GM12878 (cell line): ENCODE results near the gene NCLN. TPM values are rescaled to one million over a fixed set of nuclear protein-coding genes. Genes with fewer than 3 reads are reported as not detected.

Experiments used
- ATF7 ChIP-seq: fragments of 450-650 bp; IDR thresholded peaks from 2 replicates; pipeline ENCODE4 v1.6.1; 2016; ENCODE audit warnings: low read depth, mild to moderate bottlenecking
- BHLHE40 ChIP-seq, 2 experiments: fragments of 450-650 bp in 1 of 2; IDR thresholded peaks; 2 replicates each; pipeline ENCODE4 v1.6.1; 2011 to 2017; ENCODE audit warnings: low read depth in 2 of 2, borderline replicate concordance in 1 of 2, improper control_type of control experiment in 1 of 2, low read length in 1 of 2, mild to moderate bottlenecking in 1 of 2
- CBX3 ChIP-seq: fragments of 200-600 bp; sonication (generic); IDR thresholded peaks from 2 replicates; pipeline ENCODE4 v1.6.1; 2016; ENCODE audit warnings: low read depth, borderline replicate concordance
- CHD4 ChIP-seq: fragments of 200-600 bp; sonication (generic); IDR thresholded peaks from 2 replicates; pipeline ENCODE4 v1.6.1; 2016; ENCODE audit warnings: mild to moderate bottlenecking
- MYC ChIP-seq: IDR thresholded peaks from 2 replicates; pipeline ENCODE4 v1.6.1; 2011; ENCODE audit warnings: mild to moderate bottlenecking, low read length, moderate library complexity, inconsistent platforms; ENCODE audit not compliant: insufficient read depth, insufficient replicate concordance, insufficient read length, severe bottlenecking
- NR2C1 ChIP-seq: fragments of 450-650 bp; IDR thresholded peaks from 2 replicates; pipeline ENCODE4 v1.6.1; 2017; ENCODE audit warnings: antibody characterized with exemption, mild to moderate bottlenecking, moderate library complexity
- NRF1 ChIP-seq: conservative IDR thresholded peaks from 2 replicates; pipeline ENCODE4 v1.6.1; 2011; ENCODE audit warnings: mild to moderate bottlenecking, low read depth, low read length, improper control_type of control experiment
- SMARCA5 ChIP-seq: fragments of 450-650 bp; IDR thresholded peaks from 2 replicates; pipeline ENCODE4 v1.6.1; 2017; ENCODE audit warnings: mild to moderate bottlenecking
- TCF3 ChIP-seq: IDR thresholded peaks from 2 replicates; pipeline ENCODE4 v1.6.1; 2012; ENCODE audit warnings: low read depth, mild to moderate bottlenecking, low read length, borderline replicate concordance; ENCODE audit not compliant: insufficient read depth
- ZBED1 ChIP-seq: IDR thresholded peaks from 2 replicates; pipeline ENCODE4 v1.6.1; 2016; ENCODE audit warnings: borderline replicate concordance
- polyA plus RNA-seq, 11 experiments: library from polyadenylated mRNA; depleted of rRNA in 4 of 11; unstranded in 6 of 11; stranded (reverse) in 5 of 11; fragments of >200 nt; fragmentation: Nextera tagmentation in 4 of 11; fragmentation: Illumina TruSeq in 1 of 11; extraction: Ambion mirVana in 4 of 11; extraction: Trizol in 1 of 11; gene quantifications; 1 replicate in 1 of 11; 2 replicates in 10 of 11; pipeline versions ENCODE4 v1.2.1 to v1.2.3, GENCODE V29; 2011 to 2016; ENCODE audit warnings: inconsistent platforms in 2 of 11, missing spikeins in 2 of 11, low read depth in 1 of 11
- total RNA-seq, 4 experiments: library from RNA; depleted of rRNA in 3 of 4; stranded (reverse); fragments of >200 nt in 3 of 4; fragmentation: Illumina TruSeq in 1 of 4; extraction: Trizol in 1 of 4; gene quantifications; 2 replicates each; pipeline versions ENCODE4 v1.2.1 to v1.2.3, GENCODE V29; 2013 to 2021
- TF ChIP-seq, protein P1 (sequence below): IDR thresholded peaks from 2 replicates; pipeline ENCODE4 v1.6.1; 2011; ENCODE audit warnings: low read depth, low read length, improper control_type of control experiment, borderline replicate concordance
- TF ChIP-seq, protein P2 (sequence below): fragments of 450-650 bp; IDR thresholded peaks from 2 replicates; pipeline ENCODE4 v1.6.1; 2017; ENCODE audit warnings: low read depth, mild to moderate bottlenecking, moderate library complexity
- TF ChIP-seq, protein P3 (sequence below): fragments of 450-650 bp; IDR thresholded peaks from 2 replicates; pipeline ENCODE4 v1.6.1; 2017; ENCODE audit warnings: mild to moderate bottlenecking, moderate library complexity
- TF ChIP-seq, protein P4 (sequence below): fragments of 450-650 bp; formaldehyde crosslinking; IDR thresholded peaks from 2 replicates; pipeline ENCODE4 v1.4.0; 2022; ENCODE audit warnings: mild to moderate bottlenecking, moderate library complexity
- TF ChIP-seq, protein P5 (sequence below): IDR thresholded peaks from 2 replicates; pipeline ENCODE4 v1.6.1; 2012; ENCODE audit warnings: low read depth, low read length, improper control_type of control experiment

NCLN gene
- total and polyA plus RNA-seq, 10 of the 15 experiments (the other 5 are each of a cell fraction or from before 2014, with no cell fraction given), result 2.2 to 79.1 (median 36.0) TPM

DNA sequence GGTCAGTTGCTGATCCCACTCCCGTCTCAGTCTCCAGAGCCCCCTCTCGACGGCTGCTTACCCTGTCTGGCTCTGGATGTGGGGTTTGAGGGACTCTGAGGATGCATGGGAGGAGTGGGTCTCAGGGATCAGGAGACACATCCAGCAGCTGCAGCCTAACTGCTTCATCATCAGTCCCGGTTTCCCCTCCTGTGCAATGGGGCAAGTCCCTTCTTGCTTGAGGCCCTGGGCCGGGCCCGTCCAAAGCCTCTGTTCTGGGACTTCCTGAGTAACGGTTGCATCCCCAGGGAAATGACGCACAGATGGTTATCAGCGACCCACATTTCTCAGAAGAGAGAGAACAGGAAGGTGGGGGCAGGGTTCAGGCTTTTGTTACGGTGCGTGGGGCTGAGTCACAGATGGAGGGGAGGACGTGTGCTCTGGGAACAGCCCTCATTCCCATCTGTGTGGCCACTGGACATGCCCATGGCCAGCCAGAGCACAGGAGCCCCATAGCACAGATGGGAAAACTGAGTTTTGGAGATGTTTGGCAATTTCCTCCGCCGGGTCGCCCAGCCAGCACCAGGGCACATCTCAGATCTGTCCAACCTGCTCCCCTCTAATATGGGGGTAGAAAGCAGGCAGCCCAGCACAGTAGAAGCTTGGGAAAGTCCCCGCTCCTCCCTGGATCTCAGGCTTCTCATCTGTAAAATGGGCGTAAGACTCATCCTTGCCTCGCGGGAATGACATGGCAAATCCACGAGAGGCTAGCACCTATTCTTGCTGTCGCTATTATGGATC is 30.6 kb upstream of the NCLN start (continued):
- TF ChIP-seq TCF3 (0 out of 2 replicates have a peak, but pooled peaks have one; percentile 31), CHD4 (no peak), NR2C1 (no peak), ATF7 (peak; percentile 77), BHLHE40 (IDR thresholded peaks at IDR 0.05; ENCODE audit: borderline replicate concordance in 1 of 2, low read depth in 2 of 2, low read length in 1 of 2) (peak in 1 of 2 experiments; percentile 11; a peak in 1 of 4 replicates), NRF1 (no peak), SMARCA5 (peak; percentile 42; the same call in 1 of the 2 replicates), ZBED1 (peak; percentile 76), MYC (no peak), CBX3 (no peak)
- TF ChIP-seq, protein P1, sequence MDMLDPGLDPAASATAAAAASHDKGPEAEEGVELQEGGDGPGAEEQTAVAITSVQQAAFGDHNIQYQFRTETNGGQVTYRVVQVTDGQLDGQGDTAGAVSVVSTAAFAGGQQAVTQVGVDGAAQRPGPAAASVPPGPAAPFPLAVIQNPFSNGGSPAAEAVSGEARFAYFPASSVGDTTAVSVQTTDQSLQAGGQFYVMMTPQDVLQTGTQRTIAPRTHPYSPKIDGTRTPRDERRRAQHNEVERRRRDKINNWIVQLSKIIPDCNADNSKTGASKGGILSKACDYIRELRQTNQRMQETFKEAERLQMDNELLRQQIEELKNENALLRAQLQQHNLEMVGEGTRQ, result no peak
- TF ChIP-seq, protein P2, sequence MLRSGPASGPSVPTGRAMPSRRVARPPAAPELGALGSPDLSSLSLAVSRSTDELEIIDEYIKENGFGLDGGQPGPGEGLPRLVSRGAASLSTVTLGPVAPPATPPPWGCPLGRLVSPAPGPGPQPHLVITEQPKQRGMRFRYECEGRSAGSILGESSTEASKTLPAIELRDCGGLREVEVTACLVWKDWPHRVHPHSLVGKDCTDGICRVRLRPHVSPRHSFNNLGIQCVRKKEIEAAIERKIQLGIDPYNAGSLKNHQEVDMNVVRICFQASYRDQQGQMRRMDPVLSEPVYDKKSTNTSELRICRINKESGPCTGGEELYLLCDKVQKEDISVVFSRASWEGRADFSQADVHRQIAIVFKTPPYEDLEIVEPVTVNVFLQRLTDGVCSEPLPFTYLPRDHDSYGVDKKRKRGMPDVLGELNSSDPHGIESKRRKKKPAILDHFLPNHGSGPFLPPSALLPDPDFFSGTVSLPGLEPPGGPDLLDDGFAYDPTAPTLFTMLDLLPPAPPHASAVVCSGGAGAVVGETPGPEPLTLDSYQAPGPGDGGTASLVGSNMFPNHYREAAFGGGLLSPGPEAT, result peak; percentile 76; the same call in 1 of the 2 replicates
- TF ChIP-seq, protein P3, sequence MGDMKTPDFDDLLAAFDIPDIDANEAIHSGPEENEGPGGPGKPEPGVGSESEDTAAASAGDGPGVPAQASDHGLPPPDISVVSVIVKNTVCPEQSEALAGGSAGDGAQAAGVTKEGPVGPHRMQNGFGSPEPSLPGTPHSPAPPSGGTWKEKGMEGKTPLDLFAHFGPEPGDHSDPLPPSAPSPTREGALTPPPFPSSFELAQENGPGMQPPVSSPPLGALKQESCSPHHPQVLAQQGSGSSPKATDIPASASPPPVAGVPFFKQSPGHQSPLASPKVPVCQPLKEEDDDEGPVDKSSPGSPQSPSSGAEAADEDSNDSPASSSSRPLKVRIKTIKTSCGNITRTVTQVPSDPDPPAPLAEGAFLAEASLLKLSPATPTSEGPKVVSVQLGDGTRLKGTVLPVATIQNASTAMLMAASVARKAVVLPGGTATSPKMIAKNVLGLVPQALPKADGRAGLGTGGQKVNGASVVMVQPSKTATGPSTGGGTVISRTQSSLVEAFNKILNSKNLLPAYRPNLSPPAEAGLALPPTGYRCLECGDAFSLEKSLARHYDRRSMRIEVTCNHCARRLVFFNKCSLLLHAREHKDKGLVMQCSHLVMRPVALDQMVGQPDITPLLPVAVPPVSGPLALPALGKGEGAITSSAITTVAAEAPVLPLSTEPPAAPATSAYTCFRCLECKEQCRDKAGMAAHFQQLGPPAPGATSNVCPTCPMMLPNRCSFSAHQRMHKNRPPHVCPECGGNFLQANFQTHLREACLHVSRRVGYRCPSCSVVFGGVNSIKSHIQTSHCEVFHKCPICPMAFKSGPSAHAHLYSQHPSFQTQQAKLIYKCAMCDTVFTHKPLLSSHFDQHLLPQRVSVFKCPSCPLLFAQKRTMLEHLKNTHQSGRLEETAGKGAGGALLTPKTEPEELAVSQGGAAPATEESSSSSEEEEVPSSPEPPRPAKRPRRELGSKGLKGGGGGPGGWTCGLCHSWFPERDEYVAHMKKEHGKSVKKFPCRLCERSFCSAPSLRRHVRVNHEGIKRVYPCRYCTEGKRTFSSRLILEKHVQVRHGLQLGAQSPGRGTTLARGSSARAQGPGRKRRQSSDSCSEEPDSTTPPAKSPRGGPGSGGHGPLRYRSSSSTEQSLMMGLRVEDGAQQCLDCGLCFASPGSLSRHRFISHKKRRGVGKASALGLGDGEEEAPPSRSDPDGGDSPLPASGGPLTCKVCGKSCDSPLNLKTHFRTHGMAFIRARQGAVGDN, result peak; percentile 66; the same call in 1 of the 2 replicates
- TF ChIP-seq, protein P4, sequence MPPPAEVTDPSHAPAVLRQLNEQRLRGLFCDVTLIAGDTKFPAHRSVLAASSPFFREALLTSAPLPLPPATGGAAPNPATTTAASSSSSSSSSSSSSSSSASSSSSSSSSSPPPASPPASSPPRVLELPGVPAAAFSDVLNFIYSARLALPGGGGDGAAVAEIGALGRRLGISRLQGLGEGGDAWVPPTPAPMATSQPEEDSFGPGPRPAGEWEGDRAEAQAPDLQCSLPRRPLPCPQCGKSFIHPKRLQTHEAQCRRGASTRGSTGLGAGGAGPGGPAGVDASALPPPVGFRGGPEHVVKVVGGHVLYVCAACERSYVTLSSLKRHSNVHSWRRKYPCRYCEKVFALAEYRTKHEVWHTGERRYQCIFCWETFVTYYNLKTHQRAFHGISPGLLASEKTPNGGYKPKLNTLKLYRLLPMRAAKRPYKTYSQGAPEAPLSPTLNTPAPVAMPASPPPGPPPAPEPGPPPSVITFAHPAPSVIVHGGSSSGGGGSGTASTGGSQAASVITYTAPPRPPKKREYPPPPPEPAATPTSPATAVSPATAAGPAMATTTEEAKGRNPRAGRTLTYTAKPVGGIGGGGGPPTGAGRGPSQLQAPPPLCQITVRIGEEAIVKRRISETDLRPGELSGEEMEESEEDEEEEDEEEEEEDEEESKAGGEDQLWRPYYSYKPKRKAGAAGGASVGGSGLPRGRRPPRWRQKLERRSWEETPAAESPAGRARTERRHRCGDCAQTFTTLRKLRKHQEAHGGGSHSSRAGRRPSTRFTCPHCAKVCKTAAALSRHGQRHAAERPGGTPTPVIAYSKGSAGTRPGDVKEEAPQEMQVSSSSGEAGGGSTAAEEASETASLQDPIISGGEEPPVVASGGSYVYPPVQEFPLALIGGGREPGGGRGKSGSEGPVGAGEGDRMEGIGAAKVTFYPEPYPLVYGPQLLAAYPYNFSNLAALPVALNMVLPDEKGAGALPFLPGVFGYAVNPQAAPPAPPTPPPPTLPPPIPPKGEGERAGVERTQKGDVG (CRISPR knock-in tag), result no peak
- TF ChIP-seq, protein P5, sequence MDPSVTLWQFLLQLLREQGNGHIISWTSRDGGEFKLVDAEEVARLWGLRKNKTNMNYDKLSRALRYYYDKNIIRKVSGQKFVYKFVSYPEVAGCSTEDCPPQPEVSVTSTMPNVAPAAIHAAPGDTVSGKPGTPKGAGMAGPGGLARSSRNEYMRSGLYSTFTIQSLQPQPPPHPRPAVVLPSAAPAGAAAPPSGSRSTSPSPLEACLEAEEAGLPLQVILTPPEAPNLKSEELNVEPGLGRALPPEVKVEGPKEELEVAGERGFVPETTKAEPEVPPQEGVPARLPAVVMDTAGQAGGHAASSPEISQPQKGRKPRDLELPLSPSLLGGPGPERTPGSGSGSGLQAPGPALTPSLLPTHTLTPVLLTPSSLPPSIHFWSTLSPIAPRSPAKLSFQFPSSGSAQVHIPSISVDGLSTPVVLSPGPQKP, result no peak
